H9 (cell line): Measurements from ENCODE around the gene NXPH4. TPM values are rescaled to one million over a fixed set of nuclear protein-coding genes. Genes with fewer than 3 reads are reported as not detected.

ENCODE experiments used
- DNase-seq: peaks from one replicate; pipeline ENCODE4 v3.0.0-alpha.2; 2017
- H2AFZ ChIP-seq: one replicate; pipeline ENCODE4 v1.6.1; 2013; ENCODE audit warnings: mild to moderate bottlenecking, low read length, control low read depth, moderate library complexity
- H2AK5ac ChIP-seq: 2 replicates; pipeline ENCODE4 v1.6.1; 2013; ENCODE audit warnings: low read length, control low read depth, mixed read lengths; ENCODE audit not compliant: insufficient read length
- H2BK120ac ChIP-seq: one replicate; pipeline ENCODE4 v1.6.1; 2013; ENCODE audit warnings: low read depth, mild to moderate bottlenecking, low read length, control low read depth, inconsistent platforms; ENCODE audit not compliant: poor library complexity, severe bottlenecking
- H2BK12ac ChIP-seq: 2 replicates; pipeline ENCODE4 v1.6.1; 2013; ENCODE audit warnings: low read length, control low read depth, mixed read lengths, low read depth; ENCODE audit not compliant: insufficient read length
- H2BK15ac ChIP-seq: 2 replicates; pipeline ENCODE4 v1.6.1; 2013; ENCODE audit warnings: low read depth, low read length, control low read depth
- H2BK20ac ChIP-seq: one replicate; pipeline ENCODE4 v1.6.1; 2013; ENCODE audit warnings: low read depth, mild to moderate bottlenecking, low read length, control low read depth, inconsistent platforms; ENCODE audit not compliant: poor library complexity, severe bottlenecking
- H2BK5ac ChIP-seq: 2 replicates; pipeline ENCODE4 v1.6.1; 2013; ENCODE audit warnings: low read length, control low read depth, mixed read lengths; ENCODE audit not compliant: insufficient read length
- H3K14ac ChIP-seq: 2 replicates; pipeline ENCODE4 v1.6.1; 2013; ENCODE audit warnings: low read length, control low read depth; ENCODE audit not compliant: insufficient read depth
- H3K18ac ChIP-seq: 2 replicates; pipeline ENCODE4 v1.6.1; 2013; ENCODE audit warnings: low read depth, mild to moderate bottlenecking, mixed read lengths, low read length, control low read depth; ENCODE audit not compliant: insufficient read length
- H3K23ac ChIP-seq: 2 replicates; pipeline ENCODE4 v1.6.1; 2013; ENCODE audit warnings: low read length, control low read depth, mixed read lengths, low read depth; ENCODE audit not compliant: insufficient read length
- H3K23me2 ChIP-seq: 2 replicates; pipeline ENCODE4 v1.6.1; 2013; ENCODE audit warnings: low read depth, mild to moderate bottlenecking, mixed read lengths, low read length, control low read depth; ENCODE audit not compliant: insufficient read length, poor library complexity, severe bottlenecking
- H3K27ac ChIP-seq: 2 replicates; pipeline ENCODE4 v1.5.1; 2013; ENCODE audit warnings: low read length, control low read depth, mixed read lengths, low read depth; ENCODE audit not compliant: insufficient read length
- H3K27me3 ChIP-seq: 2 replicates; pipeline ENCODE4 v1.6.1; 2013; ENCODE audit warnings: low read length, control low read depth, inconsistent platforms; ENCODE audit not compliant: insufficient read depth
- H3K4ac ChIP-seq: 2 replicates; pipeline ENCODE4 v1.6.1; 2013; ENCODE audit warnings: low read depth, mild to moderate bottlenecking, control low read depth, inconsistent platforms, low read length, moderate library complexity
- H3K4me1 ChIP-seq: 2 replicates; pipeline ENCODE4 v1.6.1; 2013; ENCODE audit warnings: low read length, control low read depth, inconsistent platforms; ENCODE audit not compliant: insufficient read depth
- H3K4me2 ChIP-seq: 2 replicates; pipeline ENCODE4 v1.6.1; 2013; ENCODE audit warnings: low read length, control low read depth, mixed read lengths; ENCODE audit not compliant: insufficient read length, insufficient read depth
- H3K56ac ChIP-seq: 2 replicates; pipeline ENCODE4 v1.6.1; 2013; ENCODE audit warnings: low read depth, mild to moderate bottlenecking, mixed read lengths, low read length, control low read depth; ENCODE audit not compliant: insufficient read length
- H3K79me1 ChIP-seq: 2 replicates; pipeline ENCODE4 v1.6.1; 2013; ENCODE audit warnings: low read depth, mild to moderate bottlenecking, moderate library complexity, low read length, control low read depth, inconsistent platforms; ENCODE audit not compliant: insufficient read depth, poor library complexity, severe bottlenecking
- H3K79me2 ChIP-seq: 2 replicates; pipeline ENCODE4 v1.6.1; 2013; ENCODE audit warnings: low read length, control low read depth, inconsistent platforms; ENCODE audit not compliant: insufficient read depth
- H3K9ac ChIP-seq: 2 replicates; pipeline ENCODE4 v1.6.1; 2013; ENCODE audit warnings: low read length, control low read depth, mixed read lengths; ENCODE audit not compliant: insufficient read length; ENCODE audit errors: extremely low read depth
- H3K9me3 ChIP-seq: one replicate; pipeline ENCODE4 v1.6.1; 2013; ENCODE audit warnings: low read depth, low read length, inconsistent platforms; ENCODE audit not compliant: control insufficient read depth
- H3T11ph ChIP-seq: one replicate; pipeline ENCODE4 v1.6.1; 2013; ENCODE audit warnings: mild to moderate bottlenecking, low read length, control low read depth, inconsistent platforms
- H4K20me1 ChIP-seq: one replicate; pipeline ENCODE4 v1.6.1; 2013; ENCODE audit not compliant: control insufficient read depth, insufficient read length, insufficient read depth
- H4K5ac ChIP-seq: 2 replicates; pipeline ENCODE4 v1.6.1; 2013; ENCODE audit warnings: low read depth, mild to moderate bottlenecking, mixed read lengths, low read length, control low read depth; ENCODE audit not compliant: insufficient read length
- H4K8ac ChIP-seq: replicated peaks from 2 replicates; pipeline ENCODE4 v1.6.1; 2013; ENCODE audit warnings: low read length, control low read depth, mixed read lengths, low read depth; ENCODE audit not compliant: insufficient read length
- H4K91ac ChIP-seq: 2 replicates; pipeline ENCODE4 v1.6.1; 2013; ENCODE audit warnings: low read depth, mild to moderate bottlenecking, moderate library complexity, mixed read lengths, low read length, control low read depth; ENCODE audit not compliant: insufficient read length
- H3K27ac Mint-ChIP-seq, 3 experiments: 2 replicates in 2 of 3; 3 replicates in 1 of 3; pipeline ENCODE4 v1.8.0; 2020 to 2021; ENCODE audit warnings: mixed read lengths in 3 of 3, mild to moderate bottlenecking in 1 of 3, moderate library complexity in 1 of 3
- H3K27me3 Mint-ChIP-seq: 2 replicates; pipeline ENCODE4 v1.8.0; 2021; ENCODE audit warnings: low read depth, mild to moderate bottlenecking, moderate library complexity, mixed read lengths
- H3K36me3 Mint-ChIP-seq, 3 experiments: 2 replicates in 2 of 3; 3 replicates in 1 of 3; pipeline ENCODE4 v1.8.0; 2020 to 2021; ENCODE audit warnings: low read depth in 3 of 3, mixed read lengths in 3 of 3; ENCODE audit not compliant: insufficient read depth in 1 of 3
- H3K4me1 Mint-ChIP-seq, 2 experiments: 2 replicates each; pipeline ENCODE4 v1.8.0; 2020; ENCODE audit warnings: mixed read lengths in 2 of 2
- H3K4me3 Mint-ChIP-seq, 2 experiments: 2 replicates in 1 of 2; 3 replicates in 1 of 2; pipeline ENCODE4 v1.8.0; 2020 to 2021; ENCODE audit warnings: mild to moderate bottlenecking in 2 of 2, mixed read lengths in 2 of 2, moderate library complexity in 1 of 2
- H3K9me3 Mint-ChIP-seq, 2 experiments: 2 replicates in 1 of 2; 3 replicates in 1 of 2; pipeline ENCODE4 v1.8.0; 2020; ENCODE audit warnings: mild to moderate bottlenecking in 2 of 2, mixed read lengths in 2 of 2, moderate library complexity in 1 of 2
- CTCF ChIP-seq: fragments of 200-600 bp; sonication (generic); conservative IDR thresholded peaks from 3 replicates; pipeline ENCODE4 v1.8.0; 2021; ENCODE audit warnings: antibody characterized with exemption, mild to moderate bottlenecking
- WGBS: extraction: QIAGEN DNeasy Blood & Tissue Kit; methylation state at CpG from one replicate; pipeline ENCODE4 v1.1.7; 2013; ENCODE audit warnings: missing lambda C conversion rate, low lambda C conversion rate, mixed read lengths; ENCODE audit not compliant: insufficient read length; ENCODE audit errors: extremely low coverage; 5-methylcytosine and 5-hydroxymethylcytosine counted together
- total RNA-seq: library from RNA; stranded (reverse); gene quantifications from 2 replicates; pipeline ENCODE4 v1.2.1, GENCODE V29; 2021

Gene NXPH4
- total RNA-seq, 1 experiment from 2014 or later: 2.1 TPM

- peak overlapping the region; percentile 10 to 87; a peak in 3 of 5 replicates for H3K4me3 Mint-ChIP-seq
- peaks cover 6 to 11% (median 7%) of the 10 kb centered on the region in 3 experiments for H3K36me3 Mint-ChIP-seq
- no peak overlapping the region for H2BK12ac ChIP-seq
- no peak overlapping the region for H4K5ac ChIP-seq
- no peak overlapping the region for H2BK5ac ChIP-seq
- H3K9ac ChIP-seq: no peak overlapping the region
- H2AFZ ChIP-seq: no peak overlapping the region
- no peak overlapping the region for H2BK15ac ChIP-seq
- no CpG with 5 or more reads among the region's 18 CpGs for WGBS
- no peaks in the 10 kb centered on the region for H3K79me1 ChIP-seq
- H3K27me3 ChIP-seq: peaks cover 43% of the 10 kb centered on the region
- no peak overlapping the region for H2BK120ac ChIP-seq
- no peak overlapping the region for H2AK5ac ChIP-seq
- peak overlapping the region; percentile 77 for H3K4me2 ChIP-seq
- H4K91ac ChIP-seq: no peak overlapping the region
- H3K79me2 ChIP-seq: peaks cover 5% of the 10 kb centered on the region; the same call in 1 of the 2 replicates
- H3K23me2 ChIP-seq: peaks cover 30% of the 10 kb centered on the region
- H3K9me3 Mint-ChIP-seq: no peaks in the 10 kb centered on the region; a peak in 2 of 5 replicates
- no peak for DNase-seq
- no peaks in the 10 kb centered on the region for H3K9me3 ChIP-seq
- H3K23ac ChIP-seq: no peak overlapping the region
- no peak overlapping the region for H4K8ac ChIP-seq
- TF ChIP-seq CTCF: no peak
- H3K4me1 ChIP-seq: no peaks in the 10 kb centered on the region; the same call in 1 of the 2 replicates
- no peak overlapping the region for H3K27ac Mint-ChIP-seq
- no peaks in the 10 kb centered on the region for H4K20me1 ChIP-seq
- H2BK20ac ChIP-seq: no peak overlapping the region
- peaks cover 59 to 71% of the 10 kb centered on the region in 2 experiments for H3K4me1 Mint-ChIP-seq
- no peak overlapping the region for H3K56ac ChIP-seq
- no peak overlapping the region for H3T11ph ChIP-seq
- H3K27me3 Mint-ChIP-seq: peaks cover 74% of the 10 kb centered on the region
- no peak overlapping the region for H3K4ac ChIP-seq
- H3K14ac ChIP-seq: no peak overlapping the region; the same call in 1 of the 2 replicates
- H3K18ac ChIP-seq: no peak overlapping the region
- no peak overlapping the region for H3K27ac ChIP-seq
Measured at GRCh38 chr12:57225680-57226210, 9.2 kb downstream of the NXPH4 start.
